ENCODE measurements around the gene S100A7. TPM values are rescaled to one million over a fixed set of nuclear protein-coding genes. Genes with fewer than 3 reads are reported as not detected.

Gene S100A7
- total and polyA plus RNA-seq, 4 experiments from 2014 or later: not detected

DNA sequence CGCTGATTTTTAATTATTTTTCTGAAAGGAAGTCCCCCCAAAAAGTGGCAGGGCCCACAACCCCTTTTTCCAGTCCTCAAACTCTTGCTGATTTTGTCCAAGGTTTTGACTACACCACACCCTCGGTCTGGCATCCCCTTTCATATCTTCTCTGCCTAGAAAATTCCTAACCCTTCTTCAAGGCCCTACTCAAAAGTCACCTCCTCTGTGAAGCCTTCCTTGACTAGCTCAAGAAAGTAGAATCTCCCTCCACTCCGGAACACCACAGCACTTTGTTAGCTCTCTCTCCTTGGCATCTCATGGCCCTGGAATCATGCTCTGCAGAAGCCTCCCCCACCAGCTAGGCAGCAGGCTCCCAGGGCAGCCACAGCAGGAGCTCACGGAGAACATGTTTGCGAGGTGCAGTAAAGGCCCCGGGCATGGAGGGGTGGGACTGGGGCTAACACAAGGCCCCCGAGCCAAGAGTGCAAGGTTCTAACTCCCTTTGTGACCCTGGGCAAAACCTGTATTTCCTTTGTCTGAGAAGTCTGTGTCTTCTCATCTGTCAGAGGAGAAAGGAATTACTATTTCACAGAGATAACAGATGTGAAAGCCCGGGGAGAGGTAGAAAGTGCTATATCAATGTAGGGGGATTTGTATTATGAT lies 17.7 kb upstream of the S100A7 start:
- CTCF ChIA-PET (ENCODE audit: partially characterized antibody): interaction anchor here (1.2 to 2.2 kb wide), 3 partner anchors 12 to 18 kb away, joined by 3 to 8 read pairs (median 3); no protein-coding TSS in a partner anchor

DNA sequence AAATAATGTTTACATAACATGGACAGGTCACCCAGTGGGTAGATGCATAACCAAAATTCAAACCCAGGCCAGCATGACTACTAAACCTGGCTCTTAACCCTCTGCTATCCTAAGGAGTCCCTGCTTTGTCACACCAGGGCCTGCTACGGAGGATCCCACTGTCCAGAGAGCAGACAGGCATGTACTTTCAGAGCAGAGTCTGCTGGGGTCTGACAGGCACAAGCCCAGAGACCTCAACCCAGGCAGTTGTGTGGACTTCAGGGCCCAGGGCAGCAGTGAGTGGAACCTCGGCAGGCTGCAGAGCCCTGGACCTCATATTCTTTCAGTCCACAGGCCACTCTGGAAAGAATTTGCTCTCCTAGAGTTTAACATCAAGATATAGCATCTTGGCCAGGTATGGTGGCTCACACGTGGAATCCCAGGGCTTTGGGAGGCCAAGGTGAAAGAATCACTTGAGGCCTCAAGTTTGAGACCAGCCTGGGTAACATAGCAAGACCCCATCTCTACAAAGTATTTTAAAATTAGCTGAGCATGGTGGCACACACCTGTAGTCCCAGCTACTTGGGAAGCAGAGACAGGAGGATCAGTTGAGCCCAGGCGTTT lies 16.1 kb upstream of the S100A7 start:
- no peak for DNase-seq
- Mint-ChIP-seq H3K4me1 (no peaks in the 10 kb centered on the region), H3K36me3 (peaks cover 0 to 5% of the 10 kb centered on the region in 2 donors), H3K27me3 (peaks cover 10 to 13% of the 10 kb centered on the region in 2 donors), H3K4me3 (no peak overlapping the region), H3K9me3 (peaks cover 3 to 28% (median 20%) of the 10 kb centered on the region in 8 donors), H3K27ac (no peak overlapping the region)
- Histone ChIP-seq H3K27me3 (ENCODE audit: insufficient read depth, low read length) (peaks cover 5% of the 10 kb centered on the region), H3K27ac (ENCODE audit: low read depth, low read length) (no peak overlapping the region), H3K9me3 (ENCODE audit: control insufficient read depth in 1 of 2, low read length in 2 of 2) (no peaks in the 10 kb centered on the region), H3K36me3 (ENCODE audit: insufficient read depth, low read length) (no peaks in the 10 kb centered on the region), H3K4me3 (ENCODE audit: low read length in 2 of 2) (no peak overlapping the region), H3K4me1 (ENCODE audit: insufficient read depth, low read length) (no peaks in the 10 kb centered on the region)
- CTCF ChIA-PET (ENCODE audit: partially characterized antibody): interaction anchor here (1.6 kb wide), 1 partner anchor 11 kb away, joined by 6 read pairs; no protein-coding TSS in a partner anchor
- POLR2A ChIA-PET (ENCODE audit: partially characterized antibody): no interaction called here
- intact Hi-C loops (cut with micrococcal nuclease): no loop called here

More for the DNA sequence above, 17.7 kb upstream of the S100A7 start:
- Mint-ChIP-seq H3K4me1 (no peaks in the 10 kb centered on the region), H3K4me3 (no peak overlapping the region), H3K36me3 (no peaks in the 10 kb centered on the region), H3K27me3 (peaks cover 8 to 12% of the 10 kb centered on the region in 2 donors), H3K27ac (no peak overlapping the region), H3K9me3 (peaks cover 0 to 12% (median 5%) of the 10 kb centered on the region in 8 donors)
- DNase-seq: no peak
- POLR2A ChIA-PET (ENCODE audit: partially characterized antibody): no interaction called here
- H3K9me3 ChIP-seq (ENCODE audit: control insufficient read depth in 1 of 2, low read length in 2 of 2): no peaks in the 10 kb centered on the region
- no peaks in the 10 kb centered on the region for H3K4me1 ChIP-seq (ENCODE audit: insufficient read depth, low read length)
- no peaks in the 10 kb centered on the region for H3K36me3 ChIP-seq (ENCODE audit: insufficient read depth, low read length)
- no peak overlapping the region for H3K4me3 ChIP-seq (ENCODE audit: low read length in 2 of 2)
- no peak overlapping the region for H3K27ac ChIP-seq (ENCODE audit: low read depth, low read length)
- peaks cover 5% of the 10 kb centered on the region for H3K27me3 ChIP-seq (ENCODE audit: insufficient read depth, low read length)
- intact Hi-C loops (cut with micrococcal nuclease): no loop called here

DNA sequence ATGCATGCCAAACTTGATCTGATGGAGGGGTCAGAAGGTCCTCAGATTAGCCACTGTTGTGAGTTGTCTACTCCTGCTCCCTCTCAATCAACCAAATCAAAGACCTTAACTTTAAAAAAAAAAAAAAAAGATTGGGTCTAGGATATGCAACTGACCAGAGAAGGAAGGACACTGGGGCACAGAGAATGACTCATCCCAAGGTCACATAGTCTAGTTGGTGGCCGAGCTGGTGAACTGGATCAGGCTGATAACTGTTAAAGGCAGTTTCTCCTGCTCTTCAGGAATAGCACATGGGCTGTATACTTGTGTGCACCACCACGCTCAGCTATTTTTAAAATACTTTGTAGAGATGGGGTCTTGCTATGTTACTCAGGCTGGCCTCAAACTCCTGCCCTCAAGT lies 14.8 kb upstream of the S100A7 start:
- H3K27ac ChIP-seq (ENCODE audit: low read depth, low read length): no peak overlapping the region
- no peaks in the 10 kb centered on the region for H3K4me1 ChIP-seq (ENCODE audit: insufficient read depth, low read length)
- ChIA-PET CTCF (ENCODE audit: partially characterized antibody) (interaction anchor here (1.3 to 1.6 kb wide), 2 partner anchors 9 to 19 kb away, joined by 4 to 6 read pairs; no protein-coding TSS in a partner anchor), POLR2A (ENCODE audit: partially characterized antibody) (no interaction called here)
- Mint-ChIP-seq H3K36me3 (peaks cover 0 to 5% of the 10 kb centered on the region in 2 donors), H3K9me3 (peaks cover 3 to 36% (median 30%) of the 10 kb centered on the region in 8 donors), H3K27ac (no peak overlapping the region), H3K4me1 (no peaks in the 10 kb centered on the region), H3K4me3 (no peak overlapping the region), H3K27me3 (peaks cover 7 to 8% of the 10 kb centered on the region in 2 donors)
- no peaks in the 10 kb centered on the region for H3K9me3 ChIP-seq (ENCODE audit: control insufficient read depth in 1 of 2, low read length in 2 of 2)
- no peaks in the 10 kb centered on the region for H3K36me3 ChIP-seq (ENCODE audit: insufficient read depth, low read length)
- DNase-seq: no peak
- intact Hi-C loops (cut with micrococcal nuclease): no loop called here
- no peak overlapping the region for H3K4me3 ChIP-seq (ENCODE audit: low read length in 2 of 2)
- H3K27me3 ChIP-seq (ENCODE audit: insufficient read depth, low read length): no peaks in the 10 kb centered on the region

DNA sequence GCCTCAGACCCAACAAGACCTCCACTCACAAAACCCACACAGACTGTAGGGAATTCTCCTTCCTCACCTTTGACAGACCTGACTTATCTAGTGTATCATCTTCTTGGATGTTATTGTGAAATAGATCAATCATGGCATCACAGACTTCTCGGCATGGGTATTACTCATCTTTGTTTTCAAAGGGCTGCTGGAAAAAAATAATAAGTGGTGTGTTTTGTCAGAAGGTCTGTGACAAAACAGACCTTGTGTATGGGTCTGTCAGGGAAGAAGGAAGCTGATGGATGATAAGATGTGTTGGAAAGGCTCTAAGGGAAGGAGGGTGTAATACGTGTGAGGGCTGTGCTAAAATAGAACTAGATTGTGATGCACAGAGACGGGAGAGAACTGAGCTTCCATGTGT lies 13.9 kb upstream of the S100A7 start:
- no peaks in the 10 kb centered on the region for H3K9me3 ChIP-seq (ENCODE audit: control insufficient read depth in 1 of 2, low read length in 2 of 2)
- POLR2A ChIA-PET (ENCODE audit: partially characterized antibody): no interaction called here
- CTCF ChIA-PET (ENCODE audit: partially characterized antibody): interaction anchor here (1.3 kb wide), 1 partner anchor 20 kb away, joined by 4 read pairs; no protein-coding TSS in a partner anchor
- H3K4me1 ChIP-seq (ENCODE audit: insufficient read depth, low read length): no peaks in the 10 kb centered on the region
- intact Hi-C loops (cut with micrococcal nuclease): no loop called here
- Mint-ChIP-seq H3K27me3 (peaks cover 8 to 13% of the 10 kb centered on the region in 2 donors), H3K9me3 (peaks cover 3 to 42% (median 32%) of the 10 kb centered on the region in 8 donors), H3K27ac (no peak overlapping the region), H3K4me1 (no peaks in the 10 kb centered on the region), H3K4me3 (no peak overlapping the region), H3K36me3 (peaks cover 0 to 5% of the 10 kb centered on the region in 2 donors)
- H3K36me3 ChIP-seq (ENCODE audit: insufficient read depth, low read length): no peaks in the 10 kb centered on the region
- no peak overlapping the region for H3K4me3 ChIP-seq (ENCODE audit: low read length in 2 of 2)
- H3K27ac ChIP-seq (ENCODE audit: low read depth, low read length): no peak overlapping the region
- H3K27me3 ChIP-seq (ENCODE audit: insufficient read depth, low read length): no peaks in the 10 kb centered on the region
- DNase-seq: no peak

DNA sequence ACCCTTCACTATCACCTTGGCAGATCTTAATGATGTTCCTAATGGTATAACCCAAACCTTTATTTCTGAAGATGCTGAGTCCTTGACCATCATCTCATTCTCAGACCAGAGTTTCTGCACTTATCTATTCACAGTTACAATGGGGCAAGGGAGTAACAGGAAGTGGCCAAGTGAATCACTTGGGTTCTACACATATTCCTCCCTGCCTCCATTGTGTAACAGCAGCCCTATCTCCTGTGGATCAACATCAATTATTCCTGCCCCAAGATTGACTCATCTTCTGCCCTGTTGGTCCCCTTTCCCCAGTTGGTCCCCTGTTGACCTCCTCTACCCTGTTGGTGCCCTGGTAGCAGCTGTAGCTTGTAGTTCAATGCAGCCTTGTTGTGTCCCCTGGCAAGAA lies 10.3 kb upstream of the S100A7 start:
- Histone ChIP-seq H3K4me1 (ENCODE audit: insufficient read depth, low read length) (no peaks in the 10 kb centered on the region), H3K9me3 (ENCODE audit: control insufficient read depth in 1 of 2, low read length in 2 of 2) (no peaks in the 10 kb centered on the region), H3K4me3 (ENCODE audit: low read length in 2 of 2) (no peak overlapping the region), H3K36me3 (ENCODE audit: insufficient read depth, low read length) (no peaks in the 10 kb centered on the region), H3K27me3 (ENCODE audit: insufficient read depth, low read length) (peaks cover 3% of the 10 kb centered on the region), H3K27ac (ENCODE audit: low read depth, low read length) (no peak overlapping the region)
- Mint-ChIP-seq H3K4me1 (no peaks in the 10 kb centered on the region), H3K36me3 (peaks cover 0 to 5% of the 10 kb centered on the region in 2 donors), H3K27me3 (peaks cover 8 to 22% of the 10 kb centered on the region in 2 donors), H3K9me3 (peaks cover 3 to 42% (median 32%) of the 10 kb centered on the region in 8 donors), H3K27ac (no peak overlapping the region), H3K4me3 (no peak overlapping the region)
- no peak for DNase-seq
- CTCF ChIA-PET (ENCODE audit: partially characterized antibody): interaction anchor here (0.8 kb wide), 1 partner anchor 14 kb away, joined by 3 read pairs; no protein-coding TSS in a partner anchor
- POLR2A ChIA-PET (ENCODE audit: partially characterized antibody): no interaction called here
- intact Hi-C loops (cut with micrococcal nuclease): no loop called here

DNA sequence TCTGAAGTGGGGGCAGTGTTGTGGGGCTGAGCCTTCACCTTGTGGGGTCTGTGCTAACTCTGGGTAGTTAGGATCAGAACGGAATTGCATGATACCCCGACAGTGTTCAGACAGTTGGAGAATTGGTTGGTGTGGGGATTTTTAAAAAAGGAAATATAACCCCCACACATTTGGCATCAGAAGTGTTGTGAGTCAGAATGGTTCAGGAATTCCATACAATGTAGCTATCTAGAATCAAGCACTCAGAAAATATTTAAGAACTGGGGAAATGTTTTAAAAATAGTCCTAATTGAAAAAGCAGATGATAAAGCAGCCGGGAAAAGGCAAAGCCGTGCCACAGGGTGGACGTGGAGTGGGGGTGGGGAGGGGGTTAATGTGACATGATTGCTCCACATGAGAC lies 6.5 kb upstream of the S100A7 start:
- ChIA-PET CTCF (ENCODE audit: partially characterized antibody) (interaction anchor here (1.5 to 2.4 kb wide), 3 partner anchors 9 to 28 kb away, joined by 6 to 13 read pairs (median 7); no protein-coding TSS in a partner anchor), POLR2A (ENCODE audit: partially characterized antibody) (no interaction called here)
- Histone ChIP-seq H3K36me3 (ENCODE audit: insufficient read depth, low read length) (no peaks in the 10 kb centered on the region), H3K4me3 (ENCODE audit: low read length in 2 of 2) (no peak overlapping the region), H3K27ac (ENCODE audit: low read depth, low read length) (no peak overlapping the region), H3K4me1 (ENCODE audit: insufficient read depth, low read length) (no peaks in the 10 kb centered on the region), H3K9me3 (ENCODE audit: control insufficient read depth in 1 of 2, low read length in 2 of 2) (no peaks in the 10 kb centered on the region), H3K27me3 (ENCODE audit: insufficient read depth, low read length) (peaks cover 3% of the 10 kb centered on the region)
- Mint-ChIP-seq H3K27me3 (peaks cover 8 to 26% of the 10 kb centered on the region in 2 donors), H3K27ac (no peak overlapping the region), H3K36me3 (no peaks in the 10 kb centered on the region), H3K4me3 (no peak overlapping the region), H3K9me3 (peaks cover 0 to 22% (median 13%) of the 10 kb centered on the region in 8 donors), H3K4me1 (no peaks in the 10 kb centered on the region)
- intact Hi-C loops (cut with micrococcal nuclease): no loop called here
- no peak for DNase-seq

DNA sequence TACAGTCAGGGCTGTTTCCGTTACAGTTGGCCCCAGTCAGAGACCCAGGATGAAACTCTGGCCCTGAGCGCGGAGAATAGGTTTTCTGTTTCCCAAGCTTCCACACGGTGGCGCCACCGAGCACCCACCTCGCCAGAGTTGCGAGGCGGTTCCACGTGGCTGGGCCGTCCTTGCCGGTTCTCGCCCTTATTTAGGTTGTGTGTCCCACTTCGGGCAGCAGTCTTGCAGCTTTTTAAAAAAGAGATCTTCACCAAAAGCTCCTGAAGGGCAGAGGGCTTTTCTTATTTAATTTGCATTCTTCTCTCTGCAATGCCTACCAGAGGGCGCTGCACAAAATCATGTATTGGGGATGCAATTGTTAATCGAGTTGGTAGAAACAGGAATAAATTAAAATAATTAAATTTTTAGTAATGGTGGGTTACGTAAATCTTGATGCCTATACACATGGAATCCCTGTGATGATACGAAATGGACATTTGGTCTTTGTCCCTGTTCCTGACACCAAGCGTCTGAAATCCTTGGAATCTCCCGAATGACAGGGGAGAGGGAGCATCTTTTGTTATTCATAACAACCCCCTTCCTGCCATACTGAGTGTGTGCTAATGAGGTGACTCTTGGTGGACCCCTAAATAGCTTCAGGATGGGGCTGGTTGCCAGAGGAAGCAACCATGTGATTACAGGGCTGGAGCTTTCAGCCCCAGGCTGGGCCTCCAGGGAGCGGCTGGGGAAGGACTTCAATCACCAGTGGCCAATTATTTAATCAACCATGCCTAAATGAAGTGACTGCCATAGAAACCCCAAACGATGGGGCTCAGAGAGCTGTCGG lies 5.6 kb upstream of the S100A7 start:
- no peak overlapping the region for H3K4me3 ChIP-seq (ENCODE audit: low read length in 2 of 2)
- intact Hi-C loops (cut with micrococcal nuclease): no loop called here
- H3K9me3 Mint-ChIP-seq: peaks cover 0 to 14% (median 8%) of the 10 kb centered on the region in 8 donors
- H3K27ac Mint-ChIP-seq: no peak overlapping the region
- ChIA-PET CTCF (ENCODE audit: partially characterized antibody) (interaction anchor here (0.7 to 2.4 kb wide), 7 partner anchors 10 to 113 kb away, joined by 3 to 13 read pairs (median 3); no protein-coding TSS in a partner anchor), POLR2A (ENCODE audit: partially characterized antibody) (no interaction called here)
- no peaks in the 10 kb centered on the region for H3K4me1 ChIP-seq (ENCODE audit: insufficient read depth, low read length)
- no peak overlapping the region for H3K4me3 Mint-ChIP-seq
- no peaks in the 10 kb centered on the region for H3K36me3 Mint-ChIP-seq
- H3K9me3 ChIP-seq (ENCODE audit: control insufficient read depth in 1 of 2, low read length in 2 of 2): no peaks in the 10 kb centered on the region
- no peak overlapping the region for H3K27ac ChIP-seq (ENCODE audit: low read depth, low read length)
- H3K4me1 Mint-ChIP-seq: no peaks in the 10 kb centered on the region
- peaks cover 8 to 28% of the 10 kb centered on the region in 2 donors for H3K27me3 Mint-ChIP-seq
- peak; percentile 42 to 59 (median 50) for DNase-seq
- peaks cover 3% of the 10 kb centered on the region for H3K27me3 ChIP-seq (ENCODE audit: insufficient read depth, low read length)
- no peaks in the 10 kb centered on the region for H3K36me3 ChIP-seq (ENCODE audit: insufficient read depth, low read length)

Data from CD4-positive, alpha-beta memory T cell (primary cell).